ENCODE data around the gene TMEM183A. TPM values are rescaled to one million over a fixed set of nuclear protein-coding genes. Genes with fewer than 3 reads are reported as not detected.
A peak's percentile ranks its signal among the peaks of the same experiment; 100 is the strongest.

Gene TMEM183A
- 10 to 100 TPM; 75.7 to 78.7 TPM for total RNA-seq

GRCh38 chr1:203006948-203007871 lies at the start of gene TMEM183A:
Gene TMEM183A, plus strand, starts transcription at chr1:203007374. Its CDS starts 92 bp downstream, at chr1:203007466.
- CTCF ChIA-PET, result interaction anchor here (1.0 to 4.4 kb wide), 7 partner anchors 10 to 663 kb away, joined by 3 to 14 read pairs (median 6); partner anchors contain the start of genes PPFIA4 and RABIF
- H3K27ac Mint-ChIP-seq, result peak within 1 kb of the TSS; percentile 96
- ATAC-seq (peak; percentile 90), DNase-seq (peak; percentile 98)
- peaks cover 32% of the 10 kb centered on the region for H3K4me1 Mint-ChIP-seq
- no peaks in the 10 kb centered on the region for H3K9me3 Mint-ChIP-seq (ENCODE audit: low read depth)
- no peaks in the 10 kb centered on the region for H3K27me3 Mint-ChIP-seq
- H3K4me3 Mint-ChIP-seq, result peak within 1 kb of the TSS; percentile 94
- H3K36me3 Mint-ChIP-seq, result peaks cover 21% of the 10 kb centered on the region

- ATAC-seq, result peak; percentile 99
- H3K36me3 Mint-ChIP-seq, result peaks cover 4% of the 10 kb centered on the region
- peak within 1 kb of the TSS; percentile 77 for H3K4me3 Mint-ChIP-seq
- H3K27me3 Mint-ChIP-seq, result no peaks in the 10 kb centered on the region
- H3K27ac Mint-ChIP-seq, result peak within 1 kb of the TSS; percentile 79
- DNase-seq, result peak; percentile 95
- no peaks in the 10 kb centered on the region for H3K9me3 Mint-ChIP-seq (ENCODE audit: low read depth)
- CTCF ChIA-PET, result no interaction called here
- H3K4me1 Mint-ChIP-seq, result peaks cover 38% of the 10 kb centered on the region
These were observed 49.2 kb upstream of the TMEM183A start, which contains the start of gene ADIPOR1 for GRCh38 chr1:202957733-202958543. Gene ADIPOR1, minus strand, starts transcription at chr1:202958312. Its CDS starts 7,242 bp downstream, at chr1:202951070.

GRCh38 chr1:202958544-202959275 lies 48.5 kb upstream of the TMEM183A start:
- no peaks in the 10 kb centered on the region for H3K9me3 Mint-ChIP-seq (ENCODE audit: low read depth)
- peak overlapping the region; percentile 69 for H3K27ac Mint-ChIP-seq
- peaks cover 31% of the 10 kb centered on the region for H3K4me1 Mint-ChIP-seq
- CTCF ChIA-PET, result interaction anchor here (1.1 to 1.5 kb wide), 3 partner anchors 14 to 258 kb away, joined by 3 read pairs; no protein-coding TSS in a partner anchor
- H3K4me3 Mint-ChIP-seq, result peak overlapping the region; percentile 77
- peak; percentile 45 for DNase-seq
- ATAC-seq, result no peak
- H3K36me3 Mint-ChIP-seq, result peaks cover 4% of the 10 kb centered on the region
- H3K27me3 Mint-ChIP-seq, result no peaks in the 10 kb centered on the region

GRCh38 chr1:202959276-202959620 lies 47.9 kb upstream of the TMEM183A start:
- ATAC-seq (no peak), DNase-seq (no peak)
- no peaks in the 10 kb centered on the region for H3K27me3 Mint-ChIP-seq
- H3K4me3 Mint-ChIP-seq, result no peak overlapping the region
- H3K27ac Mint-ChIP-seq, result no peak overlapping the region
- H3K9me3 Mint-ChIP-seq (ENCODE audit: low read depth), result no peaks in the 10 kb centered on the region
- CTCF ChIA-PET, result interaction anchor here (0.8 to 1.5 kb wide), 4 partner anchors 9 to 257 kb away, joined by 3 to 5 read pairs (median 3); no protein-coding TSS in a partner anchor
- H3K4me1 Mint-ChIP-seq, result peaks cover 27% of the 10 kb centered on the region
- peaks cover 2% of the 10 kb centered on the region for H3K36me3 Mint-ChIP-seq

GRCh38 chr1:202961220-202961880 lies 45.8 kb upstream of the TMEM183A start:
- H3K9me3 Mint-ChIP-seq (ENCODE audit: low read depth), result no peaks in the 10 kb centered on the region
- no peak for DNase-seq
- peaks cover 26% of the 10 kb centered on the region for H3K4me1 Mint-ChIP-seq
- ATAC-seq, result no peak
- no peak overlapping the region for H3K27ac Mint-ChIP-seq
- H3K36me3 Mint-ChIP-seq, result peaks cover 2% of the 10 kb centered on the region
- H3K27me3 Mint-ChIP-seq, result no peaks in the 10 kb centered on the region
- H3K4me3 Mint-ChIP-seq, result no peak overlapping the region
- CTCF ChIA-PET, result no interaction called here

- CTCF ChIA-PET, result no interaction called here
- Mint-ChIP-seq H3K4me1 (peaks cover 25% of the 10 kb centered on the region), H3K4me3 (no peak overlapping the region), H3K27ac (no peak overlapping the region), H3K27me3 (no peaks in the 10 kb centered on the region), H3K9me3 (ENCODE audit: low read depth) (no peaks in the 10 kb centered on the region), H3K36me3 (peaks cover 2% of the 10 kb centered on the region)
- no peak for ATAC-seq
- DNase-seq, result no peak
These were observed 42.3 kb upstream of the TMEM183A start for GRCh38 chr1:202964791-202965410.

- no peaks in the 10 kb centered on the region for H3K27me3 Mint-ChIP-seq
- H3K4me3 Mint-ChIP-seq, result no peak overlapping the region
- CTCF ChIA-PET, result interaction anchor here (3.2 kb wide), 1 partner anchor 34 kb away, joined by 14 read pairs; no protein-coding TSS in a partner anchor
These were observed 41.8 kb upstream of the TMEM183A start for GRCh38 chr1:202965422-202965821.

GRCh38 chr1:202966006-202966898 lies 40.9 kb upstream of the TMEM183A start:
- Mint-ChIP-seq H3K36me3 (peaks cover 2% of the 10 kb centered on the region), H3K9me3 (ENCODE audit: low read depth) (no peaks in the 10 kb centered on the region), H3K4me1 (peaks cover 25% of the 10 kb centered on the region), H3K27ac (peak overlapping the region; percentile 66), H3K4me3 (peak overlapping the region; percentile 74), H3K27me3 (no peaks in the 10 kb centered on the region)
- DNase-seq (no peak), ATAC-seq (no peak)
- CTCF ChIA-PET, result interaction anchor here (3.2 kb wide), 1 partner anchor 33 kb away, joined by 14 read pairs; no protein-coding TSS in a partner anchor

More at GRCh38 chr1:202965422-202965821, 41.8 kb upstream of the TMEM183A start:
- H3K27ac Mint-ChIP-seq, result no peak overlapping the region
- H3K4me1 Mint-ChIP-seq, result peaks cover 25% of the 10 kb centered on the region
- no peak for DNase-seq
- peaks cover 2% of the 10 kb centered on the region for H3K36me3 Mint-ChIP-seq
- ATAC-seq, result no peak
- H3K9me3 Mint-ChIP-seq (ENCODE audit: low read depth), result no peaks in the 10 kb centered on the region

GRCh38 chr1:202967684-202968281 lies 39.4 kb upstream of the TMEM183A start:
- DNase-seq, result peak; percentile 49
- CTCF ChIA-PET, result interaction anchor here (0.7 to 3.2 kb wide), 15 partner anchors 8 to 313 kb away, joined by 3 to 14 read pairs (median 4); partner anchors contain the start of gene KLHL12
- H3K4me1 Mint-ChIP-seq, result peaks cover 25% of the 10 kb centered on the region

GRCh38 chr1:202968351-202968750 lies 38.8 kb upstream of the TMEM183A start:
- peak overlapping the region; percentile 85 for H3K4me3 Mint-ChIP-seq
- H3K4me1 Mint-ChIP-seq, result peaks cover 25% of the 10 kb centered on the region
- no peaks in the 10 kb centered on the region for H3K27me3 Mint-ChIP-seq
- H3K9me3 Mint-ChIP-seq (ENCODE audit: low read depth), result no peaks in the 10 kb centered on the region
- H3K27ac Mint-ChIP-seq, result no peak overlapping the region
- no peak for DNase-seq
- CTCF ChIA-PET, result interaction anchor here (0.7 to 3.2 kb wide), 15 partner anchors 9 to 313 kb away, joined by 3 to 14 read pairs (median 4); partner anchors contain the start of gene KLHL12
- no peaks in the 10 kb centered on the region for H3K36me3 Mint-ChIP-seq
- ATAC-seq, result no peak

More at GRCh38 chr1:202967684-202968281, 39.4 kb upstream of the TMEM183A start:
- Mint-ChIP-seq H3K27me3 (no peaks in the 10 kb centered on the region), H3K36me3 (peaks cover 2% of the 10 kb centered on the region), H3K27ac (peak overlapping the region; percentile 86), H3K4me3 (peak overlapping the region; percentile 85), H3K9me3 (ENCODE audit: low read depth) (no peaks in the 10 kb centered on the region)
- peak; percentile 10 for ATAC-seq

GRCh38 chr1:202968895-202969295 lies 38.3 kb upstream of the TMEM183A start:
- no peak overlapping the region for H3K4me3 Mint-ChIP-seq
- H3K27me3 Mint-ChIP-seq, result peaks cover 5% of the 10 kb centered on the region
- peaks cover 25% of the 10 kb centered on the region for H3K4me1 Mint-ChIP-seq
- H3K36me3 Mint-ChIP-seq, result no peaks in the 10 kb centered on the region
- CTCF ChIA-PET, result interaction anchor here (1.2 to 1.6 kb wide), 5 partner anchors 14 to 57 kb away, joined by 4 to 9 read pairs (median 4); partner anchors contain the start of gene KLHL12
- peak; percentile 32 for ATAC-seq
- H3K27ac Mint-ChIP-seq, result no peak overlapping the region
- DNase-seq, result peak; percentile 52
- no peaks in the 10 kb centered on the region for H3K9me3 Mint-ChIP-seq (ENCODE audit: low read depth)

Measured in activated CD8-positive, alpha-beta memory T cell treated with anti-CD3 and anti-CD28 coated beads, Interleukin-2, amount 10 ng/mL, durations not matched to agents 7 days and 5 days (primary cell).